Neural cell (in vitro differentiated cells): ENCODE data around the gene TRPC4AP. TPM values are rescaled to one million over a fixed set of nuclear protein-coding genes. Genes with fewer than 3 reads are reported as not detected.

Experiments
- H2AFZ ChIP-seq: fragments of 200-600, 300-800 bp; sonication (generic), shearing (Covaris generic); 2 replicates; pipeline ENCODE4 v1.6.0; 2014; ENCODE audit warnings: low read depth, mild to moderate bottlenecking, antibody characterized with exemption, low read length, moderate library complexity
- H3F3A ChIP-seq: fragments of 200-600 bp; shearing (Covaris generic); 2 replicates; pipeline ENCODE4 v1.6.1; 2016; ENCODE audit warnings: mild to moderate bottlenecking, moderate library complexity, mixed read lengths, antibody characterized with exemption, low read length; ENCODE audit not compliant: insufficient read depth, poor library complexity, severe bottlenecking
- H3K27ac ChIP-seq: fragments of 200-600, 300-800 bp; sonication (generic), shearing (Covaris generic); 2 replicates; pipeline ENCODE4 v1.5.1; 2014; ENCODE audit warnings: mild to moderate bottlenecking, low read length, moderate library complexity
- H3K27me3 ChIP-seq: fragments of 300-800, 200-600 bp; sonication (generic), shearing (Covaris generic); 2 replicates; pipeline ENCODE4 v1.6.0; 2014; ENCODE audit warnings: mild to moderate bottlenecking, low read depth, low read length, moderate library complexity; ENCODE audit not compliant: insufficient read depth
- H3K36me3 ChIP-seq: fragments of 300-800, 200-600 bp; sonication (generic), shearing (Covaris generic); 2 replicates; pipeline ENCODE4 v1.5.1; 2014; ENCODE audit warnings: mild to moderate bottlenecking, antibody characterized with exemption, low read length, moderate library complexity; ENCODE audit not compliant: insufficient read depth
- H3K4me2 ChIP-seq: fragments of 300-800, 200-600 bp; sonication (generic), shearing (Covaris generic); 2 replicates; pipeline ENCODE4 v1.6.0; 2014; ENCODE audit warnings: mild to moderate bottlenecking, low read length
- H3K4me3 ChIP-seq: fragments of 300-800, 200-600 bp; sonication (generic), shearing (Covaris generic); 2 replicates; pipeline ENCODE4 v1.5.1; 2014; ENCODE audit warnings: mild to moderate bottlenecking, low read length, moderate library complexity
- H3K79me2 ChIP-seq: fragments of 200-600 bp; shearing (Covaris generic); replicated peaks from 2 replicates; pipeline ENCODE4 v1.6.0; 2014; ENCODE audit warnings: mild to moderate bottlenecking, low read length, moderate library complexity; ENCODE audit not compliant: insufficient read depth
- H3K9ac ChIP-seq: fragments of 300-800, 200-600 bp; sonication (generic), shearing (Covaris generic); 2 replicates; pipeline ENCODE4 v1.6.1; 2016; ENCODE audit warnings: mild to moderate bottlenecking, low read length, mixed read lengths
- H3K9me2 ChIP-seq: fragments of 200-600 bp; shearing (Covaris generic); 2 replicates; pipeline ENCODE4 v1.6.1; 2016; ENCODE audit warnings: mild to moderate bottlenecking, low read length, mixed read lengths; ENCODE audit not compliant: insufficient read depth
- H3K9me3 ChIP-seq: fragments of 200-600, 300-800 bp; sonication (generic), shearing (Covaris generic); 2 replicates; pipeline ENCODE4 v1.6.1; 2016; ENCODE audit warnings: mild to moderate bottlenecking, mixed run types, low read length, moderate library complexity, mixed read lengths
- H4K20me1 ChIP-seq: fragments of 200-600 bp; shearing (Covaris generic); 2 replicates; pipeline ENCODE4 v1.6.1; 2016; ENCODE audit warnings: mild to moderate bottlenecking, mixed run types; ENCODE audit not compliant: insufficient read depth
- CTCF ChIP-seq: fragments of 450-650 bp; IDR thresholded peaks from 2 replicates; pipeline ENCODE4 v1.5.1; 2014; ENCODE audit warnings: antibody characterized with exemption, mild to moderate bottlenecking, moderate library complexity; ENCODE audit not compliant: poor library complexity, severe bottlenecking
- EP300 ChIP-seq: fragments of 450-650 bp; conservative IDR thresholded peaks from 2 replicates; pipeline ENCODE4 v1.6.1; 2014; ENCODE audit warnings: antibody characterized with exemption, mild to moderate bottlenecking, moderate library complexity; ENCODE audit not compliant: poor library complexity, severe bottlenecking
- EZH2 ChIP-seq: fragments of 200-600, 300-800 bp; shearing (Covaris generic), sonication (generic); IDR thresholded peaks from 2 replicates; pipeline ENCODE4 v1.6.1; 2014; ENCODE audit warnings: antibody characterized with exemption, low read length, borderline replicate concordance, mild to moderate bottlenecking; ENCODE audit not compliant: insufficient read depth, poor library complexity, severe bottlenecking
- MXI1 ChIP-seq: fragments of 450-650 bp; conservative IDR thresholded peaks from 2 replicates; pipeline ENCODE4 v1.6.1; 2014; ENCODE audit warnings: antibody characterized with exemption, mild to moderate bottlenecking; ENCODE audit not compliant: poor library complexity, severe bottlenecking
- POLR2AphosphoS5 ChIP-seq: IDR thresholded peaks from 2 replicates; pipeline ENCODE4 v1.6.1; 2012
- RAD21 ChIP-seq: fragments of 450-650 bp; conservative IDR thresholded peaks from 2 replicates; pipeline ENCODE4 v1.6.1; 2014; ENCODE audit warnings: antibody characterized with exemption, mild to moderate bottlenecking, moderate library complexity
- REST ChIP-seq: IDR thresholded peaks from 2 replicates; pipeline ENCODE4 v1.6.1; 2012; ENCODE audit warnings: borderline replicate concordance
- SMC3 ChIP-seq: fragments of 450-650 bp; conservative IDR thresholded peaks from 2 replicates; pipeline ENCODE4 v1.6.1; 2014; ENCODE audit warnings: antibody characterized with exemption, mild to moderate bottlenecking, moderate library complexity; ENCODE audit not compliant: poor library complexity
- TAF1 ChIP-seq: IDR thresholded peaks from 2 replicates; pipeline ENCODE4 v1.6.1; 2012; ENCODE audit warnings: low read depth
- polyA plus RNA-seq: library from polyadenylated mRNA; depleted of rRNA; stranded (reverse); fragments of >200 nt; gene quantifications from 2 replicates; pipeline ENCODE4 v1.2.3, GENCODE V29; 2014

Gene TRPC4AP
- polyA plus RNA-seq, 1 donor from 2014 or later, result 85.9 TPM

- no peak for TF ChIP-seq CTCF
- no peak for TF ChIP-seq EZH2
- Histone ChIP-seq H3K9me3 (no peaks in the 10 kb centered on the region), H4K20me1 (no peaks in the 10 kb centered on the region), H3K36me3 (no peaks in the 10 kb centered on the region), H3K4me2 (no peak overlapping the region), H3K79me2 (no peaks in the 10 kb centered on the region), H3F3A (no peaks in the 10 kb centered on the region), H3K27me3 (no peaks in the 10 kb centered on the region), H3K9ac (no peak overlapping the region), H3K9me2 (no peaks in the 10 kb centered on the region), H3K27ac (no peak overlapping the region), H2AFZ (no peak overlapping the region), H3K4me3 (no peak overlapping the region)
Observed at GRCh38 chr20:34986311-34987287, 106.0 kb downstream of the TRPC4AP start.

GRCh38 chr20:34985461-34986310 is 106.9 kb downstream of the TRPC4AP start:
- Histone ChIP-seq H3K4me3 (no peak overlapping the region), H3F3A (no peaks in the 10 kb centered on the region), H3K9me3 (no peaks in the 10 kb centered on the region), H3K4me2 (no peak overlapping the region), H3K79me2 (no peaks in the 10 kb centered on the region), H3K9me2 (no peaks in the 10 kb centered on the region), H3K27ac (no peak overlapping the region), H3K9ac (no peak overlapping the region), H3K27me3 (no peaks in the 10 kb centered on the region), H2AFZ (no peak overlapping the region), H4K20me1 (no peaks in the 10 kb centered on the region), H3K36me3 (no peaks in the 10 kb centered on the region)
- TF ChIP-seq POLR2AphosphoS5 (no peak), SMC3 (no peak), EP300 (no peak), RAD21 (no peak), MXI1 (no peak), EZH2 (no peak)

GRCh38 chr20:34984756-34985261 is 107.8 kb downstream of the TRPC4AP start:
- H3K27ac ChIP-seq, result no peak overlapping the region
- no peaks in the 10 kb centered on the region for H3K27me3 ChIP-seq
- H3K4me3 ChIP-seq, result no peak overlapping the region
- no peak overlapping the region for H3K4me2 ChIP-seq
- H3K79me2 ChIP-seq, result no peaks in the 10 kb centered on the region
- no peaks in the 10 kb centered on the region for H3K9me2 ChIP-seq
- H4K20me1 ChIP-seq, result no peaks in the 10 kb centered on the region
- H3K9ac ChIP-seq, result no peak overlapping the region
- no peak overlapping the region for H2AFZ ChIP-seq
- no peaks in the 10 kb centered on the region for H3K9me3 ChIP-seq
- TF ChIP-seq TAF1 (no peak), MXI1 (no peak), EZH2 (no peak), POLR2AphosphoS5 (no peak), CTCF (no peak), RAD21 (no peak), SMC3 (no peak), EP300 (no peak), REST (no peak)
- H3K36me3 ChIP-seq, result no peaks in the 10 kb centered on the region
- H3F3A ChIP-seq, result no peaks in the 10 kb centered on the region
